ENCODE data around the gene PDE4B.
"Not testable (repeated sequence)": the region's sequence is repeated elsewhere in the genome, so short reads cannot be mapped to it uniquely, and the experiment has no call there.

Gene PDE4B

GRCh38 chr1:66069976-66070876 lies 277.5 kb downstream of the PDE4B start:
- no peak for DNase-seq

GRCh38 chr1:66073388-66073787 lies 280.7 kb downstream of the PDE4B start:
- no peak for DNase-seq

- DNase-seq: no peak
These were observed 281.5 kb downstream of the PDE4B start for GRCh38 chr1:66074147-66074546.

- no peak for DNase-seq
These were observed 285.7 kb downstream of the PDE4B start for GRCh38 chr1:66078412-66078811.

GRCh38 chr1:66083003-66083402 lies 290.3 kb downstream of the PDE4B start:
- no peak for DNase-seq

DNA sequence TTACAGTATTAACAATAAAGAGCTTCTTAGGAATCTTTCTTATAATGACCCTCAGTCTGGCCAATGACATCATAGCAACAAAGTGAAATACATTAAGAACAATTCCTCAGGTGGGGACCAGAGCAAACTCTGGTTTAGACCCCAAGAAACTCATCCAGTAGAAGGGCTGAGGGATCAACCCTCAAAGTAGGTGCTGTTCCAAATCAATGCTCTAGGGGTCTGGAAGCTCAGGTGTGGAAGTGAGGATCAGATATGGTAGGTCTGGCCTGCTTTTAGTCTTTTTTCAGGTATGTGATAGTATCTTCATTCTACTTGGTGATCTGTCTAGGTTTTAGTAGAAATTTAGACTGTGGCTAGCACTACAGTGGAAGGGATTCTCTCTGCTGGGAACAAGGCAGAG lies 291.7 kb downstream of the PDE4B start:
- no peak for DNase-seq

DNA sequence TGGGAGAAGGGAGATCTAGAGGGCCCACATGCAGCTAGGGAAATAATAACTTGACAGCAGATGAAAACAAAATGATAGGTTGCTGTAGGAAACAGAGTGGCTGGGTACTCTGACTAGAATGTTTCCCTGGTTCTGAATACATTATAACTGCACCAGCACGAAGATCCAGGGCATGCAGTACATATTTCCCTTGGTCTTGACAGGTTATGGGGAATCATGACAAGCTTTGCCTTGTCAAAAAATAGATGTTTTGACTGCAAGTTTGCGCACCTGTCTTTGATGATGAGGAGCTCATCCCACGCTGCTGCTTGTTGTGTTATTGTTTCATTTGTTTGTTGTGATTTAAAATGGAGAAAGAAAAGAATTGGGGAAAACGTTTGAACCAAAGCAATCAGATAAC lies 292.9 kb downstream of the PDE4B start:
- no peak for DNase-seq

DNA sequence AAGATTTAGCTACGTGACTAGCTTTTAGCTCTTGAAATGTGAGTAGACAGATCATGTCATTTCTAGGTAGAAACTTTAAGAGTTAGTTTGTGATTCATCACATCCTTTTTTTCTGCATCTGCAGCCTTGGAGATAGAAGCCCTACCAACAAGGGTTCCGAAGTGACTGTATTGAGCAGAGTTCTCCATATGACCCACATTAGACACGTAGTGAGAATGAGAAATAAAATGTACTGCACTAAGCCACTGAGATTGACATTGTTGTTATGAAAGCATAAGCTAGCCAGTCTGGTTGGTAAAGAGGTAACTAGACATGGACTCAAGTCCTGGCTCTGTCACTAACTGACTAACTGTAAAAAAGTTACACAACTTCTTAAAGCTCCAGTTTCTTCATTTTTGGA lies 296.1 kb downstream of the PDE4B start:
- no peak for DNase-seq

- no peak for DNase-seq
These were observed 298.3 kb downstream of the PDE4B start for GRCh38 chr1:66090859-66091457.

DNA sequence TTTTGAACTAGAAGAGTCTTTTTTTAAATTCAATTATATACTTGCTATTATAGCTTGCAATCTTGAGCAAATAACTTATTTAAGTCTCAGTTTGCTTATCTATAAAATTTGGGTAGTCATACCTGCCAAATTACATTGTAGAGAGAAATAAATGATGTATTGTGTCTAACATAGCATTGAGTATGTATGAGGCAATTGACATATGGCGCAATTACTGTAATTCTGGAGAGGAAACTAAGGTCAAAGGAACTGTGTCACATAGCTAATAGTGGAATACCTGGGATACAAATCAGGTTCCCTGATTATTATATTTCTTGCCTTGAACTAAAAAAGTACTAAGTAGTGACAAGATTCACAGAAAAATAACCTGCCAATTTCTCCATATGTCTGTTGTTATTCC lies 302.5 kb downstream of the PDE4B start:
- no peak for DNase-seq

GRCh38 chr1:66100959-66101358 lies 308.3 kb downstream of the PDE4B start:
- not testable (repeated sequence) for DNase-seq

DNA sequence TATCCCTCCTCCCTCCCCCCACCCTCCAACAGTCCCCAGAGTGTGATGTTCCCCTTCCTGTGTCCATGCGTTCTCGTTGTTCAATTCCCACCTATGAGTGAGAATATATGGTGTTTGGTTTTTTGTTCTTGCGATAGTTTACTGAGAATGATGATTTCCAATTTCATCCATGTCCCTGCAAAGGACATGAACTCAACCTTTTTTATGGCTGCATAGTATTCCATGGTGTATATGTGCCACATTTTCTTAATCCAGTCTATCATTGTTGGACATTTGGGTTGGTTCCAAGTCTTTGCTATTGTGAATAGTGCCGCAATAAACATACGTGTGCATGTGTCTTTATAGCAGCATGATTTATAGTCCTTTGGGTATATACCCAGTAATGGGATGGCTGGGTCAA lies 311.4 kb downstream of the PDE4B start:
- DNase-seq: not testable (repeated sequence)

DNA sequence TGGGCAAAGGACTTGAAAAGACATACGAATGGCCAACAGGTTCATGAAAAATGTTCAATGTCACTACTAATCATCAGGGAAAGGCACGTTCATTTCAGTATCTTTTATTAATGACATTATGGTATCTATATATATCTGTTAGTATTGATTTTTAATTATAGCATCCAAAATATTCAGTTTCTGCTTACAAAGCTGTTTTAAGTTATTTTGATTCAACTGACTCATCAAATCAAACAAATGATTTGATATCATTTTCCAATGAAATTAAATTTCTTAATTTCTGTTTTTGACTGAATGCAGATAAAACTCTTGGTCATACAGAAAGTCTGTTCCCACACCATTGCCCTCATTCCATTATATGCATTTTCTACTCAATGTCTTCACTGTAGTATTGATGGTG lies 315.9 kb downstream of the PDE4B start:
- no peak for DNase-seq

GRCh38 chr1:66112744-66113400 lies 320.2 kb downstream of the PDE4B start:
- no peak for DNase-seq

DNA sequence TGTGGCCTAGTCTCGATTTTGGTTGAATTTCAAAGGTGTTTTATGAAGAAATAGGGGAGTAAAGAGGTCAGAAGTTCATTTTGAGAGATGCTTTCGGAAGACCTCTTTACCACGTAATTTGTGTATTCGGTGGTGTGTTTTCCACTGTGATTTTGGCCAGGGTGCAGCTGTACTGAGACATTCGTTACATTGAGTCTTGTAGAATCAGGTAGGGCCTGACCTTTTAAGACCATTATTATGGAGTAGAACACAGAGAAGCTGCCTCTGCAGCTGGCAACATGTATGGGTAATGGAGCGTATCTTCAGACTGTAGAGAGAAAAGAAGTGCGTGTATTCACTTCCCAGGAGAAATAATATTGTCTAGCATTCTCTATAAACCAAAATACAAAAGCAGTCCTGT lies 326.5 kb downstream of the PDE4B start:
- no peak for DNase-seq

GRCh38 chr1:66124670-66125069 lies 332.0 kb downstream of the PDE4B start:
- no peak for DNase-seq

DNA sequence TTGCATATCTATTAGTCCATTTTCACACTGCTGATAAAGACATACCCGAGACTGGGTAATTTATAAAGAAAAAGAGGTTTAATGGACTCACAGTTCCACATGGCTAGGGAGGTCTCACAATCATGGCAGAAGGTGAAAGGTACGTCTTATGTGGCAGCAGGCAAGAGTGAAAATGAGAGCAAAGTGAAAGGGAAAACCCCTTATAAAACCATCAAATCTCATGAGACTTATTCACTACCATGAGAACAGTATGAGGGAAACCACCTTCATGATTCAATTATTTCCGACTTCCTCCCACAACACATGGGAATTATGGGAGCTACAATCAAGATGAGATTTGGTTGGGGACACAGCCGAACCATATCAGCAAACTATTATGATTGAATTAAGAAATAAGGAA lies 335.9 kb downstream of the PDE4B start:
- DNase-seq: not testable (repeated sequence)

DNA sequence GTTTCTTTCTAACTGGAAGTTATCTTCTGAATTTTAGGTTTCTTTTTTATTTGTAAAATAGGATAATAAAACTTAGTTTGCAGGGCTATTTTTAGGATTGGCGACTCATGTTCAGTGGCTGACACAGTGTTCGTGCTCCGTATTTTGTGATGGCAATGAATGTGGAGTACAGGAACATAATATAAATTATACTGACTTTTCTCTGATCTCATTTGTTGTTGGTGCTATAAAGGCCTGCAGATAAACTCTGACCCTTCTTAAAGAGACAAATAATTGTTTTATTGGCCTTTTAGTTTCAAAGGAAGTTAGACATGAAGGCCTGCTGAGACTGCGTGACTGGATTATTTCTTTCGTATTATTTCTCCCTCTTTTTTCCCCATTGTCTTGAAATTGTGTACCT lies 339.6 kb downstream of the PDE4B start:
- no peak for DNase-seq

- DNase-seq: no peak
These were observed 341.3 kb downstream of the PDE4B start for GRCh38 chr1:66134004-66134403.

DNA sequence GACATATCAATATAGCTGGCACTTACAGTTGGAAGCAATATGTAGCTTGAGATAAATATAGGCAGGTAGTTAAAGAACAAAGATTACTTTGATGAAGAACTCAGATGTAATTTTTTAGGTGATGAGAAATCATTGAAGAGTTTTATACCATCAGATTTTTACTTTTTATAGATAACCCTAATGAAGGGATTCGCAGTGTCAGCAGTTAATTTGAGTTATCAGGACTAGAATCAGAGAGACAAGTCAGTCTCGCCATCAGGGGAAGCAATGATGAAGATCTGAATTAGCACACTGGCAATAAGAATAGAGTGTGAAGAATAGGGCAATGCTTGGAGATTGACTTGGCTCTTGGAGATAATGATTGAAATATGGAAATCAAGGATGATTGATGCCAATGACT lies 342.5 kb downstream of the PDE4B start:
- DNase-seq: no peak

DNA sequence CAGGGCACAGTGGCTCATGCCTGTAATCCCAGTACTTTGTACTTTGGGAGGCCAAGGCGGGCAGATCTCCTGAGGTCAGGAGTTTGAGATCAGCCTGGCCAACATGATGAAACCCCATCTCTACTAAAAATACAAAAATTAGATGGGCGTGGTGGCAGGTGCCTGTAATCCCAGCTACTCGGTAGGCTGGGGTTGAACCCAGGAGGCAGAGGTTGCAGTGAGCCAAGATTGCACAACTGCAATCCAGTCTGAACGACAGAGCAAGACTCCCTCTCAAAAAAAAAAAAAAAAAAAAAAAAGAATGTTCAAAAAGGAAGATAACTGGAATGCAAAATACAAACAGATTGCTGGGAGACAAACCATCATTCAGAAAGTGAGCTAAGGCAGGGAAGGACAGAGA lies 343.7 kb downstream of the PDE4B start:
- not testable (repeated sequence) for DNase-seq

DNA sequence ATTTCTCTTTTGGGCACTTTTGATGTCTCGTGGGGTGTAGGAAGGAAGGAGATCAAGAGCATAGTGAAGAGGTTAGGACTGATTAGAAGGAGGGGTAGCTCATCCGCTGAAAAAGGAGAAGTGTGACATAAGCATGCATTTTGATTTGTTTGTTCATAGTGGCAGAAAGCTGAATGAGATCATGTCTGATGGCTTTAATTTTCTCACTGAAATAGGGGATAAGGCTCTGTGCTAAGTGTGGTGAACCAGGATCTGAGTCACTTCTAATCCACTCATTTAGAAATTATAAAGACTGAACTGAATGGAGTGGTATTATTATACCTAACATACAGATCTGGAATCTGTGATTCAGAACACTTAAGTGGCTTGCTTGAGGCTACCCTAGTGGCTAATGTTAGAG lies 344.5 kb downstream of the PDE4B start:
- no peak for DNase-seq

DNA sequence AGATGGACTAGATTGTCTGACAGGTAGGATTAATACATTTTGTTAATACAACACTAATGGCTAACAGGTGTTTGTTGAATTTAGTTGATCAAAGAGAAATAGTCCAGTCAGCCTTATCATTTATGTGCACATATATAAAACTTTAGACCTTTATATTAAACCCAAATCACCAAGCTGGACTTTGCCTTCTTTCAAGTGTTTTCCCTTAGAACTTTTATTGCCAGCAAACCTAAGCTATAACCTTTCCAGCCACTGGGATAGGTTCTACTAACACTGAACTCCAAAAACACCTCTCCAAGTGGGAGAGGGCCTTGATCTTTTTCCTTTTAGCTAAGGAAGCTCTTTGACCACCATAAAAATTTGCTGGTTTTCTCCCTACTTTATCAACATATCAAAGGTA lies 345.9 kb downstream of the PDE4B start:
- DNase-seq: no peak

GRCh38 chr1:66140072-66140471 lies 347.4 kb downstream of the PDE4B start:
- no peak for DNase-seq

Data from activated T-cell treated with anti-CD3 and anti-CD28 coated beads, Interleukin-2, amount 50 U/mL, for 1 hour (primary cell).